GM21619 (cell line): ENCODE results near the gene OR4C46.
"Not testable (repeated sequence)": the region's sequence is repeated elsewhere in the genome, so short reads cannot be mapped to it uniquely, and the experiment has no call there.

Experiments used
- ATAC-seq: cut with Tn5 transposase; IDR thresholded peaks from one replicate; pipeline ENCODE4 v1.9.1; 2021; ENCODE audit not compliant: unreplicated experiment

The OR4C46 gene

DNA sequence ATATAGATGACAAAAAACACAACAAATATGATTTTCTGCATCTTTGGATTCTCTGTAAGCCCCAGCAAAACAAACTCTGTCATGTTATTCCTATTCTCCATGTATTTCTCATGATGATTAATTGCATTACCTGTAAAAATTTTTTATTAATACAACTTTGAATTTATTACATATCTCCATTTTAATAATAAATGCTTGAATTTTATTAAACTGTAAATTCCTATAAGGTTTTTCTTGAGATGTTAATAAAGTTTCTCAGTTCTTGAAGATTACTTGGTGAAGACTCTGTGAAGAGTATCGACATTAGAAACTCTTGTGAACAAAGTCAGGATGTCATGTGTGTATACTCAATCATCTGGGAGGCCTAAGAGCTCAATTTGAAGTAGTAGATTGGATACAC is at the start of gene OR4C46:
TSS of gene OR4C46 (minus strand) at position 101 of the 400 bp plus-strand sequence. CDS start at position 101, 0 bp downstream.
- ATAC-seq: no peak

- ATAC-seq: not testable (repeated sequence)
These were observed 41.8 kb upstream of the OR4C46 start for GRCh38 chr11:54645606-54646005.

- ATAC-seq: not testable (repeated sequence)
These were observed 42.4 kb downstream of the OR4C46 start for GRCh38 chr11:54561439-54561838.

GRCh38 chr11:54558919-54559318 is 44.9 kb downstream of the OR4C46 start:
- no peak for ATAC-seq

DNA sequence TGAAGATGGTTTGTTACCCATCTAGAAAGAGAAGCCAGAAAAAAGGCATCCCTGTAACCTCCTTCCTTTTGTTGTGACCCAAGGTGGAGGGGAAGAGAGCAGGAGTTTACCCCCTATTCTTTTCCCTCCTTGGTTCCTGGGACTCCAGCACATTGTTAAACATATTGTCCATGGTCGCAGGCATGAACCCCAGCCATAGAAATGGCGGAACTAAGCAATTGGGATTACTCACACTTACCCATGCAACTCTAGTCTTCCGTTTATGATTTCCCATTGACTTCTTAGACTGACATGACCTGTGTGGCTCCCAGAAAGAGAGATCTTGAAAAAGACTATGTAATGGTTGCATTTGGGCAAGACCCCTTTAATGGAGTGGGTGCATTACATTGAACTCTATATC is 45.4 kb downstream of the OR4C46 start:
- no peak for ATAC-seq
